ENCODE results near the gene RERE. TPM values are rescaled to one million over a fixed set of nuclear protein-coding genes. Genes with fewer than 3 reads are reported as not detected.

RERE gene
- total RNA-seq, 1 experiment from 2014 or later, result 7.2 TPM

- no peak overlapping the region for H3K4me3 ChIP-seq
- no peaks in the 10 kb centered on the region for H3K9me3 ChIP-seq
- DNase-seq, result no peak
- H3K36me3 ChIP-seq, result peaks cover 60% of the 10 kb centered on the region
- H3K27me3 ChIP-seq, result no peaks in the 10 kb centered on the region
Observed at GRCh38 chr1:8409606-8410005, 407.8 kb downstream of the RERE start.

- Histone ChIP-seq H3K36me3 (peaks cover 59% of the 10 kb centered on the region), H3K4me3 (no peak overlapping the region), H3K27me3 (no peaks in the 10 kb centered on the region), H3K9me3 (no peaks in the 10 kb centered on the region)
- peak; percentile 31 for DNase-seq
Observed at GRCh38 chr1:8409106-8409505, 408.3 kb downstream of the RERE start.

- H3K36me3 ChIP-seq, result peaks cover 53% of the 10 kb centered on the region
- peak; percentile 84 for DNase-seq
- no peaks in the 10 kb centered on the region for H3K9me3 ChIP-seq
Observed at GRCh38 chr1:8408151-8408839, 409.1 kb downstream of the RERE start.

GRCh38 chr1:8407652-8408051 is 409.8 kb downstream of the RERE start:
- H3K27me3 ChIP-seq, result no peaks in the 10 kb centered on the region
- peaks cover 49% of the 10 kb centered on the region for H3K36me3 ChIP-seq
- no peak overlapping the region for H3K4me3 ChIP-seq
- DNase-seq, result no peak
- no peaks in the 10 kb centered on the region for H3K9me3 ChIP-seq

More at GRCh38 chr1:8408151-8408839, 409.1 kb downstream of the RERE start:
- Histone ChIP-seq H3K4me3 (no peak overlapping the region), H3K27me3 (no peaks in the 10 kb centered on the region)

GRCh38 chr1:8406960-8407359 is 410.5 kb downstream of the RERE start:
- Histone ChIP-seq H3K4me3 (no peak overlapping the region), H3K36me3 (peaks cover 52% of the 10 kb centered on the region), H3K27me3 (no peaks in the 10 kb centered on the region), H3K9me3 (no peaks in the 10 kb centered on the region)
- DNase-seq, result no peak

GRCh38 chr1:8406011-8406410 is 411.4 kb downstream of the RERE start:
- H3K36me3 ChIP-seq, result peaks cover 50% of the 10 kb centered on the region

GRCh38 chr1:8404460-8405370 is 412.7 kb downstream of the RERE start:
- Histone ChIP-seq H3K27me3 (no peaks in the 10 kb centered on the region), H3K9me3 (no peaks in the 10 kb centered on the region), H3K36me3 (peaks cover 51% of the 10 kb centered on the region), H3K4me3 (no peak overlapping the region)
- no peak for DNase-seq

More at GRCh38 chr1:8406011-8406410, 411.4 kb downstream of the RERE start:
- H3K27me3 ChIP-seq, result no peaks in the 10 kb centered on the region
- H3K4me3 ChIP-seq, result no peak overlapping the region
- no peak for DNase-seq
- no peaks in the 10 kb centered on the region for H3K9me3 ChIP-seq

GRCh38 chr1:8402109-8402710 is 415.2 kb downstream of the RERE start:
- no peak overlapping the region for H3K4me3 ChIP-seq
- H3K27me3 ChIP-seq, result no peaks in the 10 kb centered on the region
- H3K36me3 ChIP-seq, result peaks cover 54% of the 10 kb centered on the region
- no peaks in the 10 kb centered on the region for H3K9me3 ChIP-seq
- DNase-seq, result no peak

- no peak for DNase-seq
- peaks cover 41% of the 10 kb centered on the region for H3K36me3 ChIP-seq
- no peaks in the 10 kb centered on the region for H3K27me3 ChIP-seq
- no peaks in the 10 kb centered on the region for H3K9me3 ChIP-seq
- H3K4me3 ChIP-seq, result no peak overlapping the region
Observed at GRCh38 chr1:8398677-8399076, 418.8 kb downstream of the RERE start.

GRCh38 chr1:8398086-8398485 is 419.4 kb downstream of the RERE start:
- Histone ChIP-seq H3K27me3 (no peaks in the 10 kb centered on the region), H3K9me3 (no peaks in the 10 kb centered on the region), H3K4me3 (no peak overlapping the region), H3K36me3 (peaks cover 47% of the 10 kb centered on the region)
- no peak for DNase-seq

- Histone ChIP-seq H3K36me3 (peaks cover 50% of the 10 kb centered on the region), H3K4me3 (peak overlapping the region; percentile 5; the same call in 1 of the 2 replicates), H3K27me3 (no peaks in the 10 kb centered on the region), H3K9me3 (no peaks in the 10 kb centered on the region)
- no peak for DNase-seq
Observed at GRCh38 chr1:8397511-8397910, 419.9 kb downstream of the RERE start.

GRCh38 chr1:8396786-8397406 is 420.5 kb downstream of the RERE start:
- Histone ChIP-seq H3K36me3 (peaks cover 47% of the 10 kb centered on the region), H3K27me3 (no peaks in the 10 kb centered on the region), H3K4me3 (peak overlapping the region; percentile 5; the same call in 1 of the 2 replicates), H3K9me3 (no peaks in the 10 kb centered on the region)
- DNase-seq, result peak; percentile 89

GRCh38 chr1:8396083-8396785 is 421.2 kb downstream of the RERE start:
- Histone ChIP-seq H3K9me3 (no peaks in the 10 kb centered on the region), H3K36me3 (peaks cover 46% of the 10 kb centered on the region), H3K27me3 (no peaks in the 10 kb centered on the region), H3K4me3 (no peak overlapping the region)
- no peak for DNase-seq

GRCh38 chr1:8395433-8395866 is 422.0 kb downstream of the RERE start:
- no peak for DNase-seq
- Histone ChIP-seq H3K36me3 (peaks cover 45% of the 10 kb centered on the region), H3K9me3 (no peaks in the 10 kb centered on the region), H3K4me3 (no peak overlapping the region), H3K27me3 (no peaks in the 10 kb centered on the region)

GRCh38 chr1:8394456-8395321 is 422.8 kb downstream of the RERE start:
- H3K9me3 ChIP-seq, result no peaks in the 10 kb centered on the region
- H3K27me3 ChIP-seq, result no peaks in the 10 kb centered on the region
- H3K36me3 ChIP-seq, result peaks cover 40% of the 10 kb centered on the region
- peak; percentile 78 for DNase-seq
- no peak overlapping the region for H3K4me3 ChIP-seq

Data from MG63 (cell line).